Adrenal gland (tissue), 12 donors: ENCODE data around the gene GPATCH2. TPM values are rescaled to one million over a fixed set of nuclear protein-coding genes. Genes with fewer than 3 reads are reported as not detected.
"Not testable (repeated sequence)": the region's sequence is repeated elsewhere in the genome, so short reads cannot be mapped to it uniquely, and the experiment has no call there.

Experiments
- DNase-seq, 7 donors: peaks; one replicate each; pipeline ENCODE4 v3.0.0-alpha.2; 2019 to 2020
- H3K27ac ChIP-seq, 5 donors: fragments of 200-600 bp; sonication (generic) in 4 of 5; 1 replicate in 3 of 5; 2 replicates in 2 of 5; pipeline versions ENCODE4 v1.5.1 to v1.8.0; 2016 to 2020; ENCODE audit warnings: mild to moderate bottlenecking in 1 of 5
- H3K27me3 ChIP-seq: fragments of 200-600 bp; 2 replicates; pipeline ENCODE4 v1.8.0; 2021
- H3K36me3 ChIP-seq, 2 donors: fragments of 200-600 bp; replicated peaks in 1 of 2; 1 replicate in 1 of 2; 2 replicates in 1 of 2; pipeline versions ENCODE4 v1.5.1 to v1.8.0; 2018 to 2022
- H3K4me1 ChIP-seq, 2 donors: fragments of 200-600 bp; replicated peaks in 1 of 2; 1 replicate in 1 of 2; 2 replicates in 1 of 2; pipeline versions ENCODE4 v1.5.1 to v1.8.0; 2018 to 2021
- H3K4me3 ChIP-seq, 4 donors: fragments of 200-600 bp; sonication (generic) in 3 of 4; one replicate each; pipeline ENCODE4 v1.5.1; 2016 to 2018
- H3K9me3 ChIP-seq, 3 donors: fragments of 200-600 bp; sonication (generic) in 1 of 3; replicated peaks in 1 of 3; 1 replicate in 2 of 3; 2 replicates in 1 of 3; pipeline versions ENCODE4 v1.5.1 to v1.8.0; 2016 to 2021
- CTCF ChIP-seq, 6 experiments: fragments of 450-650 bp in 4 of 6; fragments of 200-600 bp in 2 of 6; sonication (generic) in 1 of 6; IDR thresholded peaks; 1 replicate in 5 of 6; 2 replicates in 1 of 6; pipeline versions ENCODE4 v1.5.1 to v1.8.0; 2016 to 2021; ENCODE audit warnings: antibody characterized with exemption in 6 of 6, mild to moderate bottlenecking in 2 of 6, moderate library complexity in 1 of 6
- POLR2A ChIP-seq, 2 donors: fragments of 450-650 bp; IDR thresholded peaks; one replicate each; pipeline ENCODE4 v1.6.1; 2017; ENCODE audit warnings: antibody characterized with exemption in 2 of 2, mild to moderate bottlenecking in 2 of 2, moderate library complexity in 1 of 2
- WGBS, 4 donors: extraction: QIAGEN DNeasy Blood & Tissue Kit in 2 of 4; methylation state at CpG; one replicate each; pipeline versions ENCODE4 v1.1.5 to v1.1.7; 2013 to 2017; 5-methylcytosine and 5-hydroxymethylcytosine counted together
- intact Hi-C, 2 donors: fragments of 100-400 bp; cut with DNase I; formaldehyde crosslinking; loops; one replicate each; pipeline versions ENCODE4 v1.14.1 to v1.15.0; 2022 to 2023
- polyA plus RNA-seq, 3 donors: library from polyadenylated mRNA; stranded (reverse); fragments of 200-250 nt in 2 of 3; fragments of 350-450 nt in 1 of 3; fragmentation: Illumina TruSeq in 1 of 3; extraction: RNeasy Lipid Tissue Mini Kit (QIAGEN cat#74804) in 1 of 3; gene quantifications; one replicate each; pipeline ENCODE4 v1.2.3, GENCODE V29; 2013 to 2014
- total RNA-seq, 9 donors: library from RNA; depleted of rRNA in 4 of 9; stranded (reverse); fragments of >200 nt in 4 of 9; fragments of 120-200 nt in 1 of 9; fragmentation: NEBNext Ultra II Directional in 1 of 9; extraction: Animal tissue kit (Norgen Biotek cat#: 25700) in 1 of 9; gene quantifications; one replicate each; pipeline versions ENCODE4 v1.1.0 to v1.2.4, GENCODE V29; 2013 to 2023
- donor health status: healthy with polysubstance abuse.
- donor health status: Bipolar disorder and iron deficiency.
- donor health status: DM: yes; HTN: yes; CAD: no.
- donor health status: DM: no; HTN: no; CAD: no.
- donor health status: DM: no; HTN: no; CAD: no.
- donor health status: DM: yes; HTN: yes; CAD: no.

The GPATCH2 gene
- total and polyA plus RNA-seq, 12 donors, result 4.0 to 29.3 (median 10.7) TPM

- WGBS, 4 donors, result 95 to 100% (median 99%) methylated on average over 2 of the region's 2 CpGs
- no peak overlapping the region for H3K4me3 ChIP-seq
- H3K36me3 ChIP-seq, result no peaks in the 10 kb centered on the region
- peaks cover 6 to 15% of the 10 kb centered on the region in 2 donors for H3K4me1 ChIP-seq
- no peak for TF ChIP-seq CTCF (IDR thresholded peaks at IDR 0.05)
- no peak for TF ChIP-seq POLR2A (IDR thresholded peaks at IDR 0.05)
- H3K27me3 ChIP-seq, result no peaks in the 10 kb centered on the region
- intact Hi-C loops, result no loop called here
- no peak overlapping the region for H3K27ac ChIP-seq
- no peaks in the 10 kb centered on the region for H3K9me3 ChIP-seq
- DNase-seq, result no peak
Observed at GRCh38 chr1:217527151-217527550, 103.7 kb downstream of the GPATCH2 start.

GRCh38 chr1:217526636-217527035 lies 104.3 kb downstream of the GPATCH2 start:
- Histone ChIP-seq H3K4me3 (no peak overlapping the region), H3K36me3 (no peaks in the 10 kb centered on the region), H3K9me3 (no peaks in the 10 kb centered on the region), H3K27ac (no peak overlapping the region), H3K27me3 (no peaks in the 10 kb centered on the region), H3K4me1 (peaks cover 6 to 15% of the 10 kb centered on the region in 2 donors)
- intact Hi-C loops, result no loop called here
- no peak for DNase-seq
- TF ChIP-seq POLR2A (IDR thresholded peaks at IDR 0.05) (no peak), CTCF (IDR thresholded peaks at IDR 0.05) (no peak)
- 97 to 100% (median 99%) methylated on average over 1 of the region's 1 CpG for WGBS, 4 donors

- Histone ChIP-seq H3K27me3 (no peaks in the 10 kb centered on the region), H3K9me3 (no peaks in the 10 kb centered on the region), H3K27ac (no peak overlapping the region), H3K36me3 (no peaks in the 10 kb centered on the region), H3K4me3 (no peak overlapping the region), H3K4me1 (peaks cover 6 to 15% of the 10 kb centered on the region in 2 donors)
- intact Hi-C loops, result no loop called here
- no peak for TF ChIP-seq POLR2A (IDR thresholded peaks at IDR 0.05)
- TF ChIP-seq CTCF (IDR thresholded peaks at IDR 0.05), result no peak
- DNase-seq, result no peak
- WGBS, 4 donors, result 66 to 82% (median 74%) methylated on average over 3 of the region's 3 CpGs
Observed at GRCh38 chr1:217525773-217526490, 105.0 kb downstream of the GPATCH2 start.

- Histone ChIP-seq H3K27me3 (no peaks in the 10 kb centered on the region), H3K27ac (no peak overlapping the region), H3K36me3 (no peaks in the 10 kb centered on the region), H3K4me3 (no peak overlapping the region), H3K4me1 (peaks cover 6 to 15% of the 10 kb centered on the region in 2 donors), H3K9me3 (no peaks in the 10 kb centered on the region)
- DNase-seq, result no peak
- TF ChIP-seq POLR2A (IDR thresholded peaks at IDR 0.05) (no peak), CTCF (IDR thresholded peaks at IDR 0.05) (no peak)
- intact Hi-C loops, result no loop called here
- 80 to 96% (median 87%) methylated on average over 1 to 4 of the region's 4 CpGs for WGBS, 4 donors
Observed at GRCh38 chr1:217524787-217525520, 105.9 kb downstream of the GPATCH2 start.

- peaks cover 6 to 15% of the 10 kb centered on the region in 2 donors for H3K4me1 ChIP-seq
- H3K36me3 ChIP-seq, DNase-seq, H3K9me3 ChIP-seq, H3K27me3 ChIP-seq, H3K4me3 ChIP-seq, intact Hi-C loops, H3K27ac ChIP-seq: not testable (repeated sequence)
- 91 to 100% (median 93%) methylated on average over 4 to 12 of the region's 28 CpGs; no CpG with 5 or more reads in 1 of the 4 donors for WGBS, 4 donors
Observed at GRCh38 chr1:217523921-217524320, 107.0 kb downstream of the GPATCH2 start.
